GM19025 (cell line): ENCODE measurements around the gene CEP97.
"Not testable (repeated sequence)": the region's sequence is repeated elsewhere in the genome, so short reads cannot be mapped to it uniquely, and the experiment has no call there.

Experiments used
- ATAC-seq: cut with Tn5 transposase; IDR thresholded peaks from one replicate; pipeline ENCODE4 v1.9.1; 2021; ENCODE audit warnings: mild to moderate bottlenecking, low read depth, moderate library complexity; ENCODE audit not compliant: unreplicated experiment

The CEP97 gene, protein sequence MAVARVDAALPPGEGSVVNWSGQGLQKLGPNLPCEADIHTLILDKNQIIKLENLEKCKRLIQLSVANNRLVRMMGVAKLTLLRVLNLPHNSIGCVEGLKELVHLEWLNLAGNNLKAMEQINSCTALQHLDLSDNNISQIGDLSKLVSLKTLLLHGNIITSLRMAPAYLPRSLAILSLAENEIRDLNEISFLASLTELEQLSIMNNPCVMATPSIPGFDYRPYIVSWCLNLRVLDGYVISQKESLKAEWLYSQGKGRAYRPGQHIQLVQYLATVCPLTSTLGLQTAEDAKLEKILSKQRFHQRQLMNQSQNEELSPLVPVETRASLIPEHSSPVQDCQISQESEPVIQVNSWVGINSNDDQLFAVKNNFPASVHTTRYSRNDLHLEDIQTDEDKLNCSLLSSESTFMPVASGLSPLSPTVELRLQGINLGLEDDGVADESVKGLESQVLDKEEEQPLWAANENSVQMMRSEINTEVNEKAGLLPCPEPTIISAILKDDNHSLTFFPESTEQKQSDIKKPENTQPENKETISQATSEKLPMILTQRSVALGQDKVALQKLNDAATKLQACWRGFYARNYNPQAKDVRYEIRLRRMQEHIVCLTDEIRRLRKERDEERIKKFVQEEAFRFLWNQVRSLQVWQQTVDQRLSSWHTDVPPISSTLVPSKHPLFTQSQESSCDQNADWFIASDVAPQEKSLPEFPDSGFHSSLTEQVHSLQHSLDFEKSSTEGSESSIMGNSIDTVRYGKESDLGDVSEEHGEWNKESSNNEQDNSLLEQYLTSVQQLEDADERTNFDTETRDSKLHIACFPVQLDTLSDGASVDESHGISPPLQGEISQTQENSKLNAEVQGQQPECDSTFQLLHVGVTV

DNA sequence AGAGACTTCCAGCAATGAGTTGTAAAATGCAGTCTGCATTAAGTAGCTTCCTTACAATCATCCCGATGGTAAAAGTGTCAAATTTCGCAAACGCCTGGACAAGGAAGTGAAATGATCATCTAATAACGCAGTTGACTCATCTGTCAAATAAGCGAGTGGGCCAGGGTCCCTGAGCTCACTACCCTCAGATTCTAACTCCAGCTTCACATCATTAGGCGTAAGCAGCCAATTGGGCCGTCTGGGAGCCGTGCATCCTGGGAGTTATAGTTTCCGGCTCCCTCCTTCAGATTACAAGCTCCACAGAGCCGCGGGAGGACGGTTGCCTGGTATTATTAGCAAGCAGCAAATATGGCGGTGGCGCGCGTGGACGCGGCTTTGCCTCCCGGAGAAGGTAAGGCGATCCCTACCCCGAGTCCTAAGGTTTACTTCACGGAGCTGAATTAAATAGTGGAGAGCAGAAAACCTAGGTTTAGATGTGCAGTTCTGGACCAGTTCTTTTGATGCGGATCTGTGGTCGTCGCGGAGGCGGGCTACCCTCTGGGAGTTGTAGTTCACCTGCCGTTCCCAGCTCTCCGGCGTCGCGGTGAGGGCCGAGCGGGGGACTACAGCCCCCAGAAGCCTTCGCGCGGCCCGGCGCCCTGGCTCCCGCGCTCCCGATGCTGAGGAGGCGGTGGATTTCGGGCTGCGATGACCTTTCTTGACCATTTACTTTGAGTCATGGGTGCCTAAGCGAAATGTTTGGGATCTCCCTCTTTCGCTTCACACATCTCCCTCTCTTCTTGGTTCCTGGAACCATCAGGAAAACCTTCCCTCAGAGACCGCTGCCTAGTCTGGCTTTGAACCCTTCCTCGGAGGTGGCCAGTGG, at the start of gene CEP97:
TSS of gene CEP97 (plus strand) at position 286 of the 865 bp plus-strand sequence. CDS start at position 349, 63 bp downstream.
- ATAC-seq, result peak; percentile 88

DNA sequence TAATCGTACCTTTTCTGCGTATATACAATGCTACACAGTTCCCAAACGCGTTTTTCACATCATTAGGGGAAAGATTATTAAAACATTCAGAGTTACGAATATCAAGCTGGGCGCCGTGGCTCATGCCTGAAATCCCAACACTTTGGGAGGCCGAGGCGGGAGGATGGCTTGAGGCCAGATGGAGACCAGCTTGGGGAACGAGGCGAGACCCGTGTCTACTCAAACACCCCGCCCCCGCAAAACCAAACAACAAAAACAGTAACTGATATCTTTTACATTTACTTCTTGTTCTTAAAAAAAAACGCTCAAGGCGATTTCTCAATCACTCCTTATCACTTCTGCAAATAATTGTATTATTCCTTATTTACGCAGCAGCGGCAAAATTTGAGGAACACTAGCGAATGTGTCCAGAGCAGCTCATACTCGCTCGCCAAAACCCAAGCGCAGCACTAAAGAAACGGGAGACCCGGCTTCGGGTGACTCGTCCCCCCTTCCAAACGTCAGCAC, 48.7 kb upstream of the CEP97 start:
- no peak for ATAC-seq

DNA sequence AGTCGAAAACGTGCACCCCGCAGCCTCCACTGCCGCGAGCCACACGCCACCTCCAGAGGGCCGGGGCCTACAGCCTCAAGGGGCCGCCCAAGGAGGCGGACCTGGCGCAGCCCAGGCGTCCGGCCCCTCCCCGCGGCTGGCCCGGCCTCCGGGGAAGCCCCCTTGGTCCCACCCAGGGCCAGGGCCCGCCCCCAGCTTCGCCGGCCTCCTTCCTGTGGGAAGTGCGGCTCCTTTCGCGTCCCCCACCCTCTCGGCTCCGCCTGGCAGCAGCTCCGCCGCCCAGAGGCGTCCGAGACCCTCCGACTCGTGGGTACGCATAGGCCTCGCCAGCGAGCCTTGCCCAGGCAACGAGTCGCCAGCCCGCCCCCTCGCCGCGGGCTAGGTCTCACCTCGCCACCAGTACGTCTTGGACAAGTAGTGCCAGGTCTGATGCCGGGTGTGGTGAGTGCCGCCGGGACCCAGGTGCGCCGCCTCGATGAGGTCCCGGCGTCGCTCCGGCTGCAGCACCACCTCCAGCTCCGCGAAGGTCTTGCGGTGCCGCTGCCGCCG, 48.1 kb upstream of the CEP97 start:
- ATAC-seq, result peak; percentile 82

DNA sequence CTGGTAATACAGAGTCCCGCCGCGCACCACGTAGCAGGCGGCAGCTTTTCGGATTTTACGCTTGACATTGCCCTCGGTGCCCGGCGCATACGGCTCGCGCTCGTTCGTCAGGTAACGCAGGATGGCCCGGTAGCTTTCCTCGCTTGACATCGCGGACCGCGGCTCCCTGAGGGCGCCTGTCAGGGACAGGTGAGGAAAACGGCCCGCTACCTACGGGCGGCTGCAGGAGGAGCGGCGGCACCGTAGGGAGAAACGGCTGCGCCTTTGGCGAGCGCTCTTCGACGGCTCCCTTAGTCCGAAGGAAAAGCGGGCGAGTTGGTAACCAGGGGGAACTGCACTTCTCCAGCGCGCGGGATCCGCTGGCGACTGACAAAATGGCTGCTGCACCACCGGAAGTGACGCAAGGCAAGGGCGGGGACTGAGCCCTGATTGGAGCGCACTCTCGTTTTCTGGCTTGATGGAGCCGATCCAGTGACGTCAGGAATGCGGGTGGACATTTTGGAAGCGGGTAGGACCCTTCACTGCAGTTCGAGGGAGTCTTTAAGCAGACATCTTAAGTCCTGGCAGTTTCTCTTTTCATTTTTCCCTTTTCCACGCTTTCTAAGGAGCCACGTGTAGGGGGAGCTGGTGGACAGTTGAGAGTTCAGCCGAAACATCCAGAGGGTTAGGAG, 47.5 kb upstream of the CEP97 start, which contains the start of gene ZBTB11:
TSS of gene ZBTB11 (minus strand) at position 368 of the 671 bp plus-strand sequence. CDS start at position 150, 218 bp downstream.
- ATAC-seq, result peak; percentile 57

DNA sequence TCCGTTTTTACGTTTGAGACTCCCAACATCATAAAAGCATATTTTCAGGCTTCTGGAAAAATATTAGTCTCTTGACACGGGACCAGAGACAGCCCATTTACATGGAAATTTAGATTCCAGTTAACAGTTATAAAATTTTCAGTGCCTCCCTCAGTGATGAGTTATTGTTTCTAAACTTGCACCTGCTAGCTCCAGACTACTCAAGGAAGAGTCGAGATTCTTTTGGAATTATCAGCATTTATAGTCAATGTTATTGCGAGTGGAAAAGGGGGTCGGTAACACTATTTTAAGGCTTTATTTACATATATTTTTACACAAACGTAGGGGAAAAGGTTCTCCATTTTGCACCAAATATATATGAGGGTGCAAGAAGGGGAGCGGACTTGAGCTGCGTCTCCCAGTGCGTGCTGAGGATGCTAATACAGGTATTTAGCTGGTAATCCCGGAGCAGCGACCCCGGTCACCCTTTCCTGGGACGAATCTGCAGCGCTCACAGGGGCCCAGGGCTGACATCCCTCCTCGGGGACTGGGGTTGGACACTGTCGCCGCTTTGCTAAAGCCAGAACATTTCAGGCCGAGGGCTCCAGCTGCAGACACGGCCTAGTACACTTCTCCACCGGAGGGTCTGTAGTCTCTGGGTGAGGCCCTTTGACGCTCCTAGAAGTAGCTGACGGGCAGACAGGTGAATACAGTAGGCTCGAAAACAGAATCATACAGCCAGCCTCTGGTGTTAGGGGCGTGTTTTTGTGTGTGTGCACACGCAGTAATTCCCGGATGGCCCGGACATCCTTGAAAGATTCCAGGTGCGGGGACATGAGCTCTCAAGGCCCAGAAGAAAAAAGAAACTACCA, 46.8 kb upstream of the CEP97 start:
- ATAC-seq, result no peak

DNA sequence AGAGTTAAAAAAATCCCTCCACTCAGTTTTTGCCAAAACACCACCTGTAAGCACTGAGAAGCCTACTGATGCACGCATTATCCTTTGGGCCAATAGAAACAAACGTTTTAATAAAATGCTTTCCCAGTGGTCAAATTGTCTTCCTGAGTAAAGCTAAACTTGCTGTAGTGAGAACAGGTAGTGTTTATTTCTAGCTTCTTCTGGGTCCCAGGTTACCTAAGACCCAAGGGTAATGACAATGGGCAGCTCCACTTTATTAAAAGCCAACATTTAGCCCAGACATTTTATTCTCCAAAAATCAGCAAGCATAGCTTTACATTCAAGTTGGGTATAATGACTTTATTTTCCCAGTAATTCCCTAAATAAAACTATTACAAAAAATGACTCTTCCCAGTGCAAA, 45.6 kb upstream of the CEP97 start:
- not testable (repeated sequence) for ATAC-seq

DNA sequence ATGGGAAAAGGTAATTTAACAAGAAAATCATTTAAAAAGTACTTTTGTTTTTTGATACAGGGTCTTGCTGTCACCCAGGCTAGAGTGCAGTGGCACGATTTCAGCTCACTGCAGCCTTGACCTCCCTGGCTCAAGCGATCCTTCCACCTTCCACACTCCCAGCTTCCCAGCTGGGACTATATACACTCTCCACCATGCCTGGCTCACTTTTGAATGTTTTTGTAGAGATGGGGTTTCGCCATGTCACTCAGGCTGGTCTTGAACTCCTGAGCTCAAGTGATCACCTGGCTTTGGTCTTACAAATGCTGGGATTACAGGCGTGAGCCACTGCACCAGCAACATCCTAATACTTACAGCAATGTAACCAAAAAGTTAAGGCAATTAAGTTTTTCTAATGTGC, 43.9 kb upstream of the CEP97 start:
- no peak for ATAC-seq

DNA sequence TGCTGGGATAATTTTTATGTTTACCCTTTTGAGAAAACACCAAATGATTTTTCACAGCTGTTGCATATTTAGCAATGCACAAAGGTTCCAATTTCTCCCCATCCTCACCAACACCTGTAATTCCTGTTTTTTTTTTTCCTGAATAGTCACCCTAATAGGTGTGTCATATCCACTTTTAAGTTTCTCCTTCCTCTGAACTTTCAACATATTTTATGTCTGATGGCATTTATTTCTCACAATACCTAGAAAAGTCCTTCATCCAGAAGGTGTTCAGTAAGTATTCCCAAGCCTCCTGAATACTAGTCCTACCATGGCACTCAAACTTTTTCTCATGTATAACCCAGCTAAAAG, 39.4 kb upstream of the CEP97 start:
- ATAC-seq, result no peak

DNA sequence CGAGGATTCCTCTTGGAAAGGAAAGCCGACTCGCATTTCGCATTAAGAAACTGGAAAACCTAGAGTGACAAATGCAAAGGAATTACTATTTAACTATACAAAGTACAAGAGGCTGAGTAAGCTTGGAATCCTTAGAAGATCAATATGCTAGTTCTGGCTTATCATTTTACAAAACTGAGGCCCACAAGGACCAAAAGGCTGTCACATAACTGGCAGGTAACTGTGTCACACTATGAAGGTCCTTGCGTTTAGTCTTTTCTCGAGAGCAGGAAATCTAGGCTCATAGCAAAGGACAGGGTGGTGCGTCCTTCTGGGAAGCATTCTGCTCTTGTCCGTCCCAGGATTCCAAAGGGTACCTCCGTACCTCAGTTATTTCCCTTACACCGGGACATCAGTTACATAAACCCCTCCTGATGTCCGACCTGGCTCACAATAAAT, 38.5 kb upstream of the CEP97 start:
- peak; percentile 3 for ATAC-seq

DNA sequence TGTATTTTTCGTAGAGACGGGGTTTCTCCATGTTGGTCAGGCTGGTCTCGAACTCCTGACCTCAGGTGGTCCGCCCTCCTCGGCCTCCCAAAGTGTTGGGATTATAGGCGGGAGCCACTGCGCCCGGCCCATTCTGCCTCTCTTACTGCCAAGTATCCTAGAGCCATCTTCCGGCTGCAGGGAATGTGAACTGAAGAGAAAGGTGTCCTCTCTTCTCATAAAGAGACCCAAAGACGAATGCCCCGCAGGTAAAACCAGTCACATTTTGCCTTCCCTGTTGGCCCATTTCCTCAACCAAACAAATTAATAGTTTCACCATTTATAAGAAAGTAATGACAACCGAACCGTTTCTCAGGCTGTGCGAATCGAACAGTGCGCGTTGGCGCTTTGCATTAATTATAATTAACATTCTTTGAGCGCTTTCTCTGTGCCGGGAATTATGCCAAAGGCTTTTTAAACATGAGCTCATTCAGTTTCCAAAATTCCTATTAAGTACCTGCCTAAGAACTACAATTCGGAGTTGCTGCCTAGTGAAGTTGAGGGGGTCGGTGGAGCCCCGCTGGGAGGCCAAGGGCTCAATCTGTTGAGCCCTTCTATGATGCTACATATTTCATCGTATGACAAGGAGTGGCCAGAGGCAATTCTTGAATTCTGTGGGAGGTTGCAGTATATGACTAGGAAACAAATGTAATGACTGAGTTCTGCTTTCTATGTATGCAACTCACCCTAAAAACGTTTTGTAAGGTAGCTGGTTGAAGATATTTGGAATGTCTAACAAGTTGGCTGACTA, 37.1 kb upstream of the CEP97 start:
- no peak for ATAC-seq

DNA sequence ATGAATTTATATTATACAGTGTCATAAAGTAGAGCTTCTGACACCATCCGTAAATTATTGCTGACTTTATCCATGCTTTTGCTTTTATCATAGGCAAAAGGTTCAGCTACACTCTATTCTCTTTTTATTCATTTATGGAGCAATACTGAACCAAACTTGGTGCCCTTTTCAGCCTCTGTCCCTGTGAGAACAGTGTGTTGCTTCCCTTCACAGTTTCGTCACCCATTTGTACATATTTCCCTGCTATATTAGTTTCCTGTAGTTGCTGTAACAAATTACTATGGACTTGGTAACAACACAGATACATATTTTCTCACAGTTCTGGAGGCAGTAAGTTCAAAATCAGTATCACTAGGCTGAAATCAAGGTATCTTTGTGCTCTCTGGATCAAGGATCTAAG, 35.1 kb upstream of the CEP97 start:
- no peak for ATAC-seq

DNA sequence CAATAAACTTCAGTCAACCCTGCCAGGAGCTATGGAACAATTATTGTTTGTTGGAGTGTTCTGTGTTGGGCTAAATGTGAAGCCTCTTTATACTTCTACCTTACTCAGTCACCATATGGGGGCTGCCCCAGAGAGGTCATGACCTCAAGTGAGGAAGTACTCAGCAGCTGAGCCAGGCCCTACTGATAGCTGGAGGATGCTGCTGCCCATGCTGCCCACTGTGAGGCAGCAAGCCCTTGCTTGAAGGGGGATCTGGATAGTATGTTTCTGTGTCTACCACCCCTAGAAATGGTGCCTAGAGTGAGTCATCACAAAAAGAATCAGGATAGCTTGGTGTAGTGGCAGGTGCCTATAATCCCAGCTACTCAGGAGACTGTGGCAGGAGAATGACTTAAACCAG, 33.4 kb upstream of the CEP97 start:
- no peak for ATAC-seq

DNA sequence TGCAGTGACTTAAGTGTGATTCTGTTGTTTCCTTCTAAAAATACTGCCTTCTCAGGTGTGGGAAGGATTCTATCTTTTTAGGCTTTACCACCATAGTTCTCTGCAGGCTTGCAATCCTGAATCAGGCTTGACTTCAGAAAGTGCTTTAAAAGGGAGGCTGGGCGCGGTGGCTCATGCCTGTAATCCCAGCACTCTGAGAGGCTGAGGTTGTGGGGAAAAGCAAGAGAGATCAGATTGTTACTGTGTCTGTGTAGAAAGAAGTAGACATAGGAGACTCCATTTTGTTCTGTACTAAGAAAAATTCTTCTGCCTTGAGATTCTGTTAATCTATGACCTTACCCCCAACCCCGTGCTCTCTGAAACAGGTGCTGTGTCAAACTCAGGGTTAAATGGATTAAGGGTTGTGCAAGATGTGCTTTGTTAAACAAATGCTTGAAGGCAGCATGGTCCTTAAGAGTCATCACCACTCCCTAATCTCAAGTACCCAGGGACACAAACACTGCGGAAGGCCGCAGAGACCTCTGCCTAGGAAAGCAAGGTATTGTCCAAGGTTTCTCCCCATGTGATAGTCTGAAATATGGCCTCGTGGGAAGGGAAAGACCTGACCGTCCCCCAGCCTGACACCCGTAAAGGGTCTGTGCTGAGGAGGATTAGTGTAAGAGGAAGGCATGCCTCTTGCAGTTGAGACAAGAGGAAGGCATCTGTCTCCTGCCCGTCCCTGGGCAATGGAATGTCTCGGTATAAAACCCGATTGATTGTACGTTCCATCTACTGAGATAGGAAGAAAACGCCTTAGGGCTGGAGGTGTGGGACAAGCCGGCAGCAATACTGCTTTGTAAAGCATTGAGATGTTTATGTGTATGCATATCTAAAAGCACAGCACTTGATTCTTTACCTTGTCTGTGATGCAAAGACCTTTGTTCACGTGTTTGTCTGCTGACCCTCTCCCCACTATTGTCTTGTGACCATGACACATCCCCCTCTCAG, 32.4 kb upstream of the CEP97 start:
- not testable (repeated sequence) for ATAC-seq

DNA sequence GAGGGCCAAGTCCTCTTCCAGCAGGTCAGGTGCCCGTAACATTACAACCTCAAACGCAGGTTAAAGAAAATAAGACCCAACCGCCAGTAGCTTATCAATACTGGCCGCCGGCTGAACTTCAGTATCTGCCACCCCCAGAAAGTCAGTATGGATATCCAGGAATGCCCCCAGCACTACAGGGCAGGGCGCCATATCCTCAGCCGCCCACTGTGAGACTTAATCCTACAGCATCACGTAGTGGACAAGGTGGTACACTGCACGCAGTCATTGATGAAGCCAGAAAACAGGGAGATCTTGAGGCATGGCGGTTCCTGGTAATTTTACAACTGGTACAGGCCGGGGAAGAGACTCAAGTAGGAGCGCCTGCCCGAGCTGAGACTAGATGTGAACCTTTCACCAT, 30.9 kb upstream of the CEP97 start:
- not testable (repeated sequence) for ATAC-seq

DNA sequence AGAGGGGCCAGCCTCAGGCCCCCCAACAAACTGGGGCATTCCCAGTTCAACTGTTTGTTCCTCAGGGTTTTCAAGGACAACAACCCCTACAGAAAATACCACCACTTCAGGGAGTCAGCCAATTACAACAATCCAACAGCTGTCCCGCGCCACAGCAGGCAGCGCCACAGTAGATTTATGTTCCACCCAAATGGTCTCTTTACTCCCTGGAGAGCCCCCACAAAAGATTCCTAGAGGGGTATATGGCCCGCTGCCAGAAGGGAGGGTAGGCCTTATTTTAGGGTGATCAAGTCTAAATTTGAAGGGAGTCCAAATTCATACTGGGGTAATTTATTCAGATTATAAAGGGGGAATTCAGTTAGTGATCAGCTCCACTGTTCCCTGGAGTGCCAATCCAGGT, 29.6 kb upstream of the CEP97 start:
- not testable (repeated sequence) for ATAC-seq

DNA sequence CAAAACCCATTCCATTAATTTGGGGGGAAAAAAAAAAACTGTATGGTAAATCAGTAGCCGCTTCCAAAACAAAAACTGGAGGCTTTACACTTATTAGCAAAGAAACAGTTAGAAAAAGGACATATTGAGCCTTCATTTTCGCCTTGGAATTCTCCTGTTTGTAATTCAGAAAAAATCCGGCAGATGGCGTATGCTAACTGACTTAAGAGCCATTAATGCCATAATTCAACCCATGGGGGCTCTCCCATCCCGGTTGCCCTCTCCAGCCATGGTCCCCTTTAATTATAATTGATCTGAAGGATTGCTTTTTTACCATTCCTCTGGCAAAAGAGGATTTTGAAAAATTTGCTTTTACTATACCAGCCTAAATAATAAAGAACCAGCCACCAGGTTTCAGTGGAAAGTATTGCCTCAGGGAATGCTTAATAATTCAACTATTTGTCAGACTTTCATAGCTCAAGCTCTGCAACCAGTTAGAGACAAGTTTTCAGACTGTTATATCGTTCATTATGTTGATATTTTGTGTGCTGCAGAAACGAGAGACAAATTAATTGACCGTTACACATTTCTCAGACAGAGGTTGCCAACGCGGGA, 28.5 kb upstream of the CEP97 start:
- ATAC-seq, result no peak
